H1 (cell line): ENCODE results near the gene PCDHGB6. TPM values are rescaled to one million over a fixed set of nuclear protein-coding genes. Genes with fewer than 3 reads are reported as not detected.
A peak's percentile ranks its signal among the peaks of the same experiment; 100 is the strongest.

Experiments used
- CTCF ChIA-PET: fragments of 300-600 bp; sonication (Branson Sonifier 250); formaldehyde crosslinking; loops from one replicate; lab custom pipeline; 2021; ENCODE audit not compliant: partially characterized antibody; lab: Charles Lee
- POLR2A ChIA-PET: fragments of 300-600 bp; sonication (Branson Sonifier 250); formaldehyde crosslinking; loops from one replicate; lab custom pipeline; 2021; ENCODE audit warnings: inconsistent platforms; ENCODE audit not compliant: partially characterized antibody; lab: Charles Lee
- DNase-seq, 2 experiments: peaks; one replicate each; pipeline versions ENCODE4 v3.0.0 to v3.0.0-alpha.2; 2010 to 2022; ENCODE audit warnings: low spot score in 2 of 2, low read depth in 1 of 2, mixed read lengths in 1 of 2
- FAIRE-seq: peaks from 2 replicates; lab custom pipeline; 2011; peaks lifted over from hg19 to GRCh38; lab: Jason Lieb, UNC
- H2AFZ ChIP-seq: 2 replicates; pipeline ENCODE4 v1.8.1; 2012; ENCODE audit warnings: low read length, inconsistent platforms
- H2AK5ac ChIP-seq: 2 replicates; pipeline ENCODE4 v1.6.1; 2013; ENCODE audit warnings: low read depth, low read length
- H2BK120ac ChIP-seq: replicated peaks from 2 replicates; pipeline ENCODE3; 2013; ENCODE audit warnings: low read depth, low read length, inconsistent platforms
- H2BK12ac ChIP-seq: 2 replicates; pipeline ENCODE4 v1.6.1; 2013; ENCODE audit warnings: low read depth, low read length
- H2BK15ac ChIP-seq: 2 replicates; pipeline ENCODE4 v1.6.1; 2013; ENCODE audit warnings: low read length
- H2BK20ac ChIP-seq: 2 replicates; pipeline ENCODE4 v1.6.1; 2013; ENCODE audit warnings: low read length
- H2BK5ac ChIP-seq: 2 replicates; pipeline ENCODE4 v1.6.1; 2013; ENCODE audit warnings: low read depth, low read length
- H3K14ac ChIP-seq: 2 replicates; pipeline ENCODE4 v1.6.1; 2013; ENCODE audit warnings: inconsistent platforms; ENCODE audit not compliant: insufficient read length
- H3K18ac ChIP-seq: 2 replicates; pipeline ENCODE4 v1.6.1; 2013; ENCODE audit warnings: low read length; ENCODE audit errors: extremely low read depth
- H3K23ac ChIP-seq: 2 replicates; pipeline ENCODE4 v1.6.1; 2013; ENCODE audit warnings: inconsistent platforms; ENCODE audit not compliant: insufficient read length
- H3K23me2 ChIP-seq: 2 replicates; pipeline ENCODE4 v1.6.1; 2013; ENCODE audit warnings: low read depth, low read length
- H3K27ac ChIP-seq: 2 replicates; pipeline ENCODE4 v1.6.1; 2011; ENCODE audit warnings: low read depth, low read length, inconsistent platforms
- H3K27me3 ChIP-seq, 4 experiments: replicated peaks in 1 of 4; 1 replicate in 1 of 4; 2 replicates in 3 of 4; pipeline versions ENCODE4 v1.6.1 to v1.8.1; 2011 to 2013; ENCODE audit warnings: low read length in 3 of 4, mild to moderate bottlenecking in 3 of 4, inconsistent platforms in 2 of 4, mixed read lengths in 2 of 4, moderate library complexity in 1 of 4; ENCODE audit not compliant: control insufficient read depth in 3 of 4, insufficient read depth in 3 of 4; ENCODE audit errors: extremely low read depth in 1 of 4
- H3K36me3 ChIP-seq, 4 experiments: 2 replicates each; pipeline versions ENCODE4 v1.6.1 to v1.8.1; 2011 to 2013; ENCODE audit warnings: mild to moderate bottlenecking in 4 of 4, low read length in 3 of 4, moderate library complexity in 2 of 4, control low read depth in 1 of 4, inconsistent platforms in 1 of 4; ENCODE audit not compliant: insufficient read depth in 4 of 4, control insufficient read depth in 2 of 4
- H3K4ac ChIP-seq: replicated peaks from 2 replicates; pipeline ENCODE3; 2013; ENCODE audit warnings: low read length, low read depth, mixed read lengths, inconsistent platforms; ENCODE audit not compliant: insufficient read length
- H3K4me1 ChIP-seq, 4 experiments: replicated peaks in 1 of 4; 1 replicate in 1 of 4; 2 replicates in 3 of 4; pipeline versions ENCODE4 v1.6.1 to v1.8.1; 2011 to 2013; ENCODE audit warnings: low read length in 3 of 4, inconsistent platforms in 2 of 4, mixed read lengths in 1 of 4; ENCODE audit not compliant: insufficient read depth in 4 of 4, control insufficient read depth in 3 of 4
- H3K4me2 ChIP-seq, 2 experiments: 2 replicates each; pipeline versions ENCODE4 v1.6.1 to v1.8.1; 2011 to 2013; ENCODE audit warnings: low read depth in 2 of 2, low read length in 2 of 2, control low read depth in 1 of 2, inconsistent platforms in 1 of 2, mild to moderate bottlenecking in 1 of 2; ENCODE audit not compliant: insufficient read depth in 1 of 2
- H3K4me3 ChIP-seq, 4 experiments: fragments of 200-600, 300-600 bp in 1 of 4; sonication (generic), shearing (Covaris generic), sonication (Bioruptor Twin) in 1 of 4; 2 replicates each; pipeline versions ENCODE4 v1.5.1 to v1.8.1; 2011 to 2016; ENCODE audit warnings: low read length in 4 of 4, low read depth in 3 of 4, control low read depth in 2 of 4, inconsistent platforms in 2 of 4, mild to moderate bottlenecking in 2 of 4, mixed read lengths in 1 of 4, moderate library complexity in 1 of 4; ENCODE audit not compliant: insufficient read depth in 2 of 4; ENCODE audit errors: extremely low read depth in 1 of 4
- H3K56ac ChIP-seq: replicated peaks from 2 replicates; pipeline ENCODE3; 2013; ENCODE audit warnings: low read depth, mild to moderate bottlenecking, mixed read lengths, low read length, inconsistent platforms; ENCODE audit not compliant: insufficient read length
- H3K79me1 ChIP-seq: 2 replicates; pipeline ENCODE4 v1.6.1; 2013; ENCODE audit warnings: low read depth, low read length, control low read depth
- H3K79me2 ChIP-seq, 2 experiments: 2 replicates each; pipeline versions ENCODE4 v1.6.1 to v1.8.1; 2012 to 2013; ENCODE audit warnings: low read length in 2 of 2, mild to moderate bottlenecking in 2 of 2, inconsistent platforms in 1 of 2; ENCODE audit not compliant: insufficient read depth in 2 of 2, control insufficient read depth in 1 of 2
- H3K9ac ChIP-seq, 4 experiments: replicated peaks in 1 of 4; 1 replicate in 1 of 4; 2 replicates in 3 of 4; pipeline versions ENCODE4 v1.6.1 to v1.8.1; 2011 to 2013; ENCODE audit warnings: low read depth in 3 of 4, low read length in 3 of 4, control low read depth in 2 of 4, mild to moderate bottlenecking in 2 of 4, moderate library complexity in 2 of 4, inconsistent platforms in 1 of 4; ENCODE audit errors: extremely low read depth in 1 of 4
- H3K9me3 ChIP-seq, 2 experiments: 2 replicates each; pipeline versions ENCODE4 v1.6.1 to v1.8.1; 2012 to 2013; ENCODE audit warnings: mild to moderate bottlenecking in 2 of 2, moderate library complexity in 2 of 2, control low read depth in 1 of 2, inconsistent platforms in 1 of 2, low read depth in 1 of 2, low read length in 1 of 2, mixed read lengths in 1 of 2; ENCODE audit not compliant: insufficient read depth in 2 of 2
- H4K20me1 ChIP-seq, 2 experiments: replicated peaks in 1 of 2; 2 replicates each; pipeline versions ENCODE3 to v1.8.1; 2011 to 2013; ENCODE audit warnings: inconsistent platforms in 2 of 2, low read length in 2 of 2, mild to moderate bottlenecking in 1 of 2; ENCODE audit not compliant: insufficient read depth in 2 of 2, control insufficient read depth in 1 of 2
- H4K5ac ChIP-seq: 2 replicates; pipeline ENCODE4 v1.6.1; 2013; ENCODE audit warnings: low read length, low read depth, mixed read lengths, inconsistent platforms; ENCODE audit not compliant: insufficient read length
- H4K8ac ChIP-seq: 2 replicates; pipeline ENCODE4 v1.8.0; 2013; ENCODE audit warnings: mild to moderate bottlenecking, moderate library complexity, low read length, inconsistent platforms; ENCODE audit not compliant: insufficient read depth; ENCODE audit errors: extremely low read depth
- H4K91ac ChIP-seq: replicated peaks from 2 replicates; pipeline ENCODE3; 2013; ENCODE audit warnings: low read length, mixed read lengths, inconsistent platforms; ENCODE audit not compliant: insufficient read length
- CTCF ChIP-seq, 3 experiments: IDR thresholded peaks; 1 replicate in 2 of 3; 2 replicates in 1 of 3; pipeline versions ENCODE4 v1.5.1 to v1.6.1; 2011; ENCODE audit warnings: low read length in 3 of 3, mild to moderate bottlenecking in 3 of 3, inconsistent platforms in 2 of 3, low read depth in 1 of 3, moderate library complexity in 1 of 3; ENCODE audit not compliant: insufficient read depth in 1 of 3; ENCODE audit errors: control extremely low read depth in 1 of 3
- EGR1 ChIP-seq: IDR thresholded peaks from 2 replicates; pipeline ENCODE4 v1.6.1; 2011; ENCODE audit warnings: low read depth, low read length, borderline replicate concordance
- KDM1A ChIP-seq: fragments of 200-600, 300-600 bp; sonication (generic); IDR thresholded peaks from 2 replicates; pipeline ENCODE4 v1.7.1; 2016; ENCODE audit warnings: mild to moderate bottlenecking, low read length, borderline replicate concordance
- KDM5A ChIP-seq: fragments of 200-600 bp; IDR thresholded peaks from 2 replicates; pipeline ENCODE4 v1.7.1; 2012; ENCODE audit warnings: mild to moderate bottlenecking, low read length, inconsistent platforms, mixed read lengths
- POLR2A ChIP-seq, 2 experiments: IDR thresholded peaks; 1 replicate in 1 of 2; 2 replicates in 1 of 2; pipeline ENCODE4 v1.6.1; 2011; ENCODE audit warnings: low read depth in 2 of 2, low read length in 2 of 2, mild to moderate bottlenecking in 2 of 2; ENCODE audit errors: control extremely low read depth in 1 of 2
- POU5F1 ChIP-seq: IDR thresholded peaks from 2 replicates; pipeline ENCODE4 v1.6.1; 2011; ENCODE audit warnings: low read depth, mild to moderate bottlenecking, low read length, moderate library complexity
- RAD21 ChIP-seq, 2 experiments: IDR thresholded peaks in 1 of 2; conservative IDR thresholded peaks in 1 of 2; 2 replicates each; pipeline ENCODE4 v1.6.1; 2011; ENCODE audit warnings: low read depth in 2 of 2, low read length in 2 of 2, improper control_type of control experiment in 1 of 2, inconsistent platforms in 1 of 2, mild to moderate bottlenecking in 1 of 2, moderate library complexity in 1 of 2
- RFX5 ChIP-seq: IDR thresholded peaks from 2 replicates; pipeline ENCODE4 v1.6.1; 2011; ENCODE audit warnings: low read depth, low read length, improper control_type of control experiment, borderline replicate concordance
- SUZ12 ChIP-seq: fragments of 200-600 bp; sonication (generic); IDR thresholded peaks from 2 replicates; pipeline ENCODE4 v1.6.1; 2012; ENCODE audit warnings: mild to moderate bottlenecking, inconsistent platforms, low read length, moderate library complexity, mixed read lengths
- WGBS, 2 experiments: shearing (Covaris generic) in 1 of 2; methylation state at CpG; one replicate each; pipeline versions ENCODE4 v1.1.6 to v1.1.7; 2013 to 2015; ENCODE audit warnings: low lambda C conversion rate in 2 of 2, mixed read lengths in 2 of 2, inconsistent platforms in 1 of 2, low coverage in 1 of 2, missing lambda C conversion rate in 1 of 2; ENCODE audit not compliant: insufficient replicate concordance in 2 of 2, insufficient coverage in 1 of 2, insufficient read length in 1 of 2; ENCODE audit errors: extremely low coverage in 1 of 2, missing lambda C conversion rate in 1 of 2; 5-methylcytosine and 5-hydroxymethylcytosine counted together
- polyA plus RNA-seq, 7 experiments: library from polyadenylated mRNA; depleted of rRNA in 3 of 7; stranded (reverse) in 5 of 7; unstranded in 2 of 7; fragments of >200 nt in 5 of 7; fragments of 200-250 nt in 2 of 7; gene quantifications; 1 replicate in 5 of 7; 2 replicates in 1 of 7; 4 replicates in 1 of 7; pipeline versions ENCODE4 v1.2.1 to v1.2.3, GENCODE V29; 2011 to 2013; ENCODE audit warnings: missing spikeins in 2 of 7, mixed read lengths in 2 of 7
- total RNA-seq: library from RNA; stranded (reverse); fragmentation: NEBNext Ultra II Directional; extraction: Animal tissue kit (Norgen Biotek cat#: 25700); gene quantifications from 2 replicates; pipeline ENCODE4 v1.2.1, GENCODE V29; 2021
- TF ChIP-seq, protein P1 (sequence below): IDR thresholded peaks from 2 replicates; pipeline ENCODE4 v1.6.1; 2012; ENCODE audit warnings: inconsistent platforms

The PCDHGB6 gene
- total and polyA plus RNA-seq, 2 of the 8 experiments (the other 6 are each of a cell fraction or from before 2014, with no cell fraction given), result 3.4 to 4.1 TPM

GRCh38 chr5:141402553-141403243 lies 5.1 kb upstream of the PCDHGB6 start, which contains the start of gene PCDHGA9:
Gene PCDHGA9, plus strand, starts transcription at chr5:141402778. Its CDS starts 175 bp downstream, at chr5:141402953.
- Histone ChIP-seq H3K9me3 (peaks cover 26 to 43% of the 10 kb centered on the region in 2 experiments), H2AK5ac (no peak within 1 kb of the TSS), H3K56ac (no peak within 1 kb of the TSS), H3K18ac (no peak within 1 kb of the TSS), H4K8ac (no peak within 1 kb of the TSS), H2AFZ (no peak within 1 kb of the TSS), H2BK12ac (no peak within 1 kb of the TSS), H3K79me1 (no peaks in the 10 kb centered on the region), H3K4me3 (no peak within 1 kb of the TSS), H3K14ac (no peak within 1 kb of the TSS), H3K23ac (no peak within 1 kb of the TSS), H2BK5ac (no peak within 1 kb of the TSS), H3K9ac (no peak within 1 kb of the TSS), H3K4me1 (no peaks in the 10 kb centered on the region), H4K20me1 (no peaks in the 10 kb centered on the region), H3K27ac (no peak within 1 kb of the TSS), H3K4ac (no peak within 1 kb of the TSS), H2BK120ac (no peak within 1 kb of the TSS), H4K5ac (no peak within 1 kb of the TSS), H4K91ac (no peak within 1 kb of the TSS), H3K36me3 (peaks cover 0 to 12% (median 0%) of the 10 kb centered on the region in 4 experiments; a peak in 1 of 8 replicates), H3K79me2 (no peaks in the 10 kb centered on the region), H3K4me2 (no peak within 1 kb of the TSS), H3K23me2 (no peaks in the 10 kb centered on the region), H3K27me3 (no peaks in the 10 kb centered on the region), H2BK15ac (no peak within 1 kb of the TSS), H2BK20ac (no peak within 1 kb of the TSS)
- ChIA-PET POLR2A (no interaction called here), CTCF (interaction anchor here (0.6 to 23.3 kb wide), 17 partner anchors 10 to 247 kb away, joined by 3 to 1236 read pairs (median 4); partner anchors contain the start of genes PCDHGA10, PCDHGA11, PCDHGA8 and PCDHGB1)
- 94% methylated on average over 26 of the region's 27 CpGs; no CpG with 5 or more reads in 1 of the 2 experiments for WGBS, 2 experiments
- no peak for DNase-seq
- FAIRE-seq, result no peak
- no peak for TF ChIP-seq KDM5A
- TF ChIP-seq CTCF (IDR thresholded peaks at IDR 0.05; ENCODE audit: control extremely low read depth in 1 of 3, insufficient read depth in 1 of 3, low read depth in 1 of 3, low read length in 3 of 3), result peak in 2 of 3 experiments; percentile 21 to 35; a peak in 3 of 4 replicates
- TF ChIP-seq POU5F1, result no peak
- TF ChIP-seq RAD21 (IDR thresholded peaks at IDR 0.05 in 1 of 2, conservative IDR thresholded peaks at IDR 0.05 in 1 of 2; ENCODE audit: low read depth in 2 of 2, low read length in 2 of 2), result peak; percentile 33 to 46
- TF ChIP-seq, protein P1, sequence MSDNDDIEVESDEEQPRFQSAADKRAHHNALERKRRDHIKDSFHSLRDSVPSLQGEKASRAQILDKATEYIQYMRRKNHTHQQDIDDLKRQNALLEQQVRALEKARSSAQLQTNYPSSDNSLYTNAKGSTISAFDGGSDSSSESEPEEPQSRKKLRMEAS, result no peak
- TF ChIP-seq RFX5, result no peak
- TF ChIP-seq SUZ12, result no peak
- TF ChIP-seq POLR2A (IDR thresholded peaks at IDR 0.05; ENCODE audit: control extremely low read depth in 1 of 2, low read depth in 2 of 2, low read length in 2 of 2), result no peak
- TF ChIP-seq KDM1A, result no peak
- no peak for TF ChIP-seq EGR1
